ENCODE data around the gene SSB.
A peak's percentile ranks its signal among the peaks of the same experiment; 100 is the strongest.
"Not testable (repeated sequence)": the region's sequence is repeated elsewhere in the genome, so short reads cannot be mapped to it uniquely, and the experiment has no call there.

Gene SSB

GRCh38 chr2:169781249-169782013, 17.2 kb upstream of the SSB start:
- no peak for DNase-seq (ENCODE audit: low read depth in 2 of 2)

- no peak for DNase-seq (ENCODE audit: low read depth in 2 of 2)
These were observed 16.2 kb upstream of the SSB start for GRCh38 chr2:169782513-169782912.

- no peak for DNase-seq (ENCODE audit: low read depth in 2 of 2)
These were observed 8.1 kb upstream of the SSB start for GRCh38 chr2:169790581-169790980.

GRCh38 chr2:169795181-169795580, 3.5 kb upstream of the SSB start:
- no peak for DNase-seq (ENCODE audit: low read depth in 2 of 2)

GRCh38 chr2:169796441-169796840, 2.2 kb upstream of the SSB start:
- DNase-seq (ENCODE audit: low read depth in 2 of 2): no peak

GRCh38 chr2:169797601-169798000, 1.1 kb upstream of the SSB start:
- no peak for DNase-seq (ENCODE audit: low read depth in 2 of 2)

- no peak for DNase-seq (ENCODE audit: low read depth in 2 of 2)
These were observed 314 bp upstream of the SSB start for GRCh38 chr2:169798397-169798717.

GRCh38 chr2:169803480-169803879, 4.8 kb downstream of the SSB start:
- DNase-seq (ENCODE audit: low read depth in 2 of 2): no peak

GRCh38 chr2:169806586-169806985, 7.9 kb downstream of the SSB start:
- no peak for DNase-seq (ENCODE audit: low read depth in 2 of 2)

GRCh38 chr2:169808221-169808620, 9.6 kb downstream of the SSB start:
- no peak for DNase-seq (ENCODE audit: low read depth in 2 of 2)

- DNase-seq (ENCODE audit: low read depth in 2 of 2): peak; percentile 72
These were observed 17.2 kb downstream of the SSB start for GRCh38 chr2:169815849-169816248.

- DNase-seq (ENCODE audit: low read depth in 2 of 2): not testable (repeated sequence)
These were observed 18.3 kb downstream of the SSB start for GRCh38 chr2:169816961-169817360.

- not testable (repeated sequence) for DNase-seq (ENCODE audit: low read depth in 2 of 2)
These were observed 18.7 kb downstream of the SSB start for GRCh38 chr2:169817369-169817768.

GRCh38 chr2:169818241-169818640, 19.6 kb downstream of the SSB start:
- DNase-seq (ENCODE audit: low read depth in 2 of 2): no peak

GRCh38 chr2:169819106-169819505, 20.4 kb downstream of the SSB start:
- peak in 1 of 2 experiments; percentile 38 for DNase-seq (ENCODE audit: low read depth in 2 of 2)

- DNase-seq (ENCODE audit: low read depth in 2 of 2): not testable (repeated sequence)
These were observed 21.4 kb downstream of the SSB start for GRCh38 chr2:169820101-169820500.

- DNase-seq (ENCODE audit: low read depth in 2 of 2): no peak
These were observed 23.4 kb downstream of the SSB start for GRCh38 chr2:169822036-169822435.

- DNase-seq (ENCODE audit: low read depth in 2 of 2): no peak
These were observed 24.2 kb downstream of the SSB start for GRCh38 chr2:169822785-169823392.

GRCh38 chr2:169823996-169824372, 25.3 kb downstream of the SSB start:
- DNase-seq (ENCODE audit: low read depth in 2 of 2): no peak

GRCh38 chr2:169824373-169825333, 26.0 kb downstream of the SSB start, which contains the start of gene METTL5:
METTL5 (minus strand) TSS chr2:169824905; CDS start chr2:169824597, 308 bp downstream.
- peak in 1 of 2 experiments; percentile 40 for DNase-seq (ENCODE audit: low read depth in 2 of 2)

- peak; percentile 81 to 83 for DNase-seq (ENCODE audit: low read depth in 2 of 2)
These were observed 28.8 kb downstream of the SSB start, which contains the start of gene UBR3 for GRCh38 chr2:169827272-169828140. UBR3 (plus strand) TSS chr2:169827454; CDS start chr2:169827508, 54 bp downstream.

All from fibroblast of skin of left quadriceps (primary cell).